Thyroid gland (tissue), 4 donors: Measurements from ENCODE around the gene IFNGR2.

Experiments
- CTCF ChIP-seq, 6 experiments: fragments of 200-600 bp in 3 of 6; fragments of 450-650 bp in 3 of 6; sonication (generic) in 3 of 6; IDR thresholded peaks; one replicate each; pipeline ENCODE4 v1.5.1; 2016 to 2019; ENCODE audit warnings: antibody characterized with exemption in 6 of 6, mild to moderate bottlenecking in 2 of 6, inconsistent platforms in 1 of 6, moderate library complexity in 1 of 6
- POLR2A ChIP-seq, 2 donors: fragments of 450-650 bp; IDR thresholded peaks; one replicate each; pipeline ENCODE4 v1.6.1; 2017; ENCODE audit warnings: antibody characterized with exemption in 2 of 2, mild to moderate bottlenecking in 2 of 2, moderate library complexity in 1 of 2

- TF ChIP-seq CTCF (IDR thresholded peaks at IDR 0.05) (no peak), POLR2A (IDR thresholded peaks at IDR 0.05) (no peak)
Observed at GRCh38 chr21:33461538-33462250, 58.5 kb downstream of the IFNGR2 start.
